CD4-positive, alpha-beta T cell treated with Interleukin-12 subunit alpha and Interleukin-12 subunit beta, for 1 hour (primary cell): ENCODE results near the gene TUBA3D.
"Not testable (repeated sequence)": the region's sequence is repeated elsewhere in the genome, so short reads cannot be mapped to it uniquely, and the experiment has no call there.

Experiments used
- DNase-seq: peaks from one replicate; pipeline ENCODE4 v3.0.0-alpha.2; 2020

Gene TUBA3D

DNA sequence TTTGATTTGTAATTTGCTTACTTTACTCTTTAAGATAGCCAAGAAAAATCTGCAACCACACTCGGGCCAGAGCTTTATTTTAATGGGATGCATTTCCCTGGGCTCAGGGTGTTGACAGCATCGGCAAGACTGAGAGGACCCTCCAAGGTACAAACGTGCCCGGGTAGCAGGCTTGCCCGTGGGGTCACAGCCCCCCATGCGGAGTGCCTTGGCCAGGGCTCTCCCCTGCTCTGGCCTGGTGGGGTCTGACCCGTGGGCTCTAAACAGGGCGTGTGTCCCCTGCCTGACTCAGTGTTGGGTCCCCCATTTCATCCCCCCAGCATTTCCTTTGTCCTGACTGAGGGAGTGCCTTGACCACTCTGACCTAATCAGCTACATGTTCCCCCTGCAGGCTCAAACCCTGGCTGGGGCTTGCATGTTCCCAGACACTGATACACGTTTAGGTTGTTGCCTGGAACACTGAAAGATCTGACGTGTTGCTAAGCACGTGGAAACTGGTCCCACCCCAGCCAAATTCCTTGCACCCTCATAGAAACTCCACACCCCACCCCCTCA, 9.1 kb downstream of the TUBA3D start:
- not testable (repeated sequence) for DNase-seq

DNA sequence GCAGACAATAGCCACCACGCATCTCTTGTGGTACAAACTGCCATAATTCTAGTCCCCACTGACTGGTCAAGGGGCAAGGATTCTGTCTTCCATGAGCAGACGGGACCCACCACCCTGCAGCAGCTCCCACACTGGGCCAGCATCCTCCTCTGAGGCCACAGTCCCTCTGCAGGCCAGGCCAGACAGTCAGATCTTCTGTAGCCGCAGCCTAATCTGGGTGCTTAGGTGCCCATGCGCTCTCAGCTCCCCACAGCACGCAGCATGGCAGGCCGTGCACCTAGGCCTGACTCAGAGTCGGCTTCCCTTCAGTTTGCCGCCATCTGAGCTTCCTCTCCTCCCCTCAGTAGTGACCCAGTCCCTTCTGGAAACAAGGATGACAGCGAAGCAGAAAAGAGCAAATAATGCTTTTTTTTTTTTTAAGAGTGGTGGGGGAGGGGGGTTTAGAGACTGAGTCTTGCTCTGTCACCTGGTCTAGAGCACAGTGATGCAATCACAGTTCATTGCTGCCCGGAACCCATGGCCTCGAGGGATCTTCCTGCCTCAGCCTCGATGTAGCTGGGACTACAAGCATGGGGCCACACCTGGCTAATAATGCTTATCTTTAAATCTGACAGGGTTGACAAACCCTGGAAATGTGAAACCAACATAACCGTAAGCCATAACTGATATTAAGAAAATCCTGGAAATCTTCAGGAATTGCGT, 10.4 kb downstream of the TUBA3D start:
- not testable (repeated sequence) for DNase-seq

DNA sequence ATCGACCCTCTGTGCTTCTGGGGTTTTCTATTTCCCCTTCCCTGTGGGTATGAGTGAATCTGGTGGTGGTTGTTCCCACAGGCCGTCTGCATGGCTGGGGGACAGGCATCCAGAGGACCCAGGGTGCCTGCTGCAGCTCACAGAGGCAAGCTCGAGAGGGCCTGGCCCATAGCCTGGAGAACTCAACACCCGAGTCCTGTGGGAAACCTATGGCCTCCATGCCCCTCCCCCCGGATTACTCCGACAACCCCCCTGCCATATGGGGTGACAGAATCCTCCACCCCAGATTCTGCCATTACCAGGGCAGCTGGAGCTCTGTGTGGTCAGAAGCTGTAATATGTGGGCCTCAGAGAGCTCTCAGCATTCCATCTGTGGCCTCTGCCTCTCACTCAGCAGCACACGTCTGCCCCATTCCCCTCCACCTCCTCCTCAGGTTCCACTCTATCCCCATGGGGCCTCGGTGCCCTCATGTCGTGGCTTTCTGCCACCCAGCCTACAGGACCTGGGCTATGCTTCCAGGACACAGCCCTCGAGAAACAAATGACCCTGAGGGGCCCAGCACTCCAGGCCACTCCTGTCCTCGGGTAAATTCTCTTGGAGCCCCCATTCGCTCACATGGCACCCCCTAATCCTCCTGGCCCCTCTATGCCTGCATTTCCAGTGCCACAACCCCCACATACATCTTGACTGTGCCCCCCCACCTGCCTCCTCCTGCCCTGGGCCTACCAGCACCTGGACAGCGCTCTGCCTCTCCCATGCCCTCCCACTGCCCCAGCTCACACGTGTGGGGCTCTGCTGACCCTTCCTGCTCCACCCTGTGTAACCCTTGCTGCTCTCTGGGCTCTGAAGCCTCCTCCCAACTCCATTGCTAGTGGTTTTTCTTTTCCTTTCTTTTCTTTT, 12.6 kb downstream of the TUBA3D start:
- no peak for DNase-seq

GRCh38 chr2:131490616-131491468, 14.9 kb downstream of the TUBA3D start:
- peak; percentile 29 for DNase-seq

DNA sequence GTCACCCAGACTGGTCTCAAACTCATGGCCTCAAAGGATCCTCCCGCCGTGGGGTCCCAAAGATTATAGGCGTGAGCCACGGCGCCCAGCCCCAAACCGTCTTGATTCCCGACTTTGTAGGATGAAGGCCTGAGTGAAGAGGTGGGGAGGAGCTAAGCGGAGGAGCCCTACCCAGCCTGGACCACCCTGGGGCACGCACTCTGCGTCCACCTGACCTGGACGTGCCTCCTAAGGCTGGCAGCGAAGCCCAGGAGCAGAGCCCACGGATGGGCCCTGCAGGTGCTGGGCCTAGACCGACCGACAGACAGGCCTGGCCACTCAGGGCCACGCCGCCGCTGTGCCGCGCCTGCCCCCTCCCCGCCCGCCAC, 15.5 kb downstream of the TUBA3D start:
- peak; percentile 2 for DNase-seq

DNA sequence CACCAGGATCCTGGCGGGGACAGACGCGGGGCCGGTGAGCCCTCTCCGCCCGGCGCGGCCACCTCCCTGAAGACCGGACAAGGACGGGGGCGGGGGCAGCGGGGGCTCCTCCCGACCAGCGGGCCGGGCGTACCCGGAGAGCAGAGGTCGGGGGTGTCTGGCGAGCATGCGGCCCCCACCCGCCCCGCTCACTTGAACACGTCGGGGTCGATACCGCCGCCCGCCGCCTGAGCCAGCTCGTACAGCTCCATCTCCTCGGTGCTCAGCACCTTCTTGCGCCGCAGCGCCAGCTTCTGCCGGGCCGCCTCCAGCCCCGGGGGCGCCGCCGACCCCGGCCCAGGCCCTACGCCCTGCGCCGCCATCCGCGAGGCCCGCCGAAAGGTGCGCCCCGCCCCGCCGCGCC, 16.1 kb downstream of the TUBA3D start, which contains the start of gene MZT2A:
MZT2A (minus strand) TSS at position 383 of the 403 bp plus-strand sequence; CDS start at position 362, 21 bp downstream.
- not testable (repeated sequence) for DNase-seq

DNA sequence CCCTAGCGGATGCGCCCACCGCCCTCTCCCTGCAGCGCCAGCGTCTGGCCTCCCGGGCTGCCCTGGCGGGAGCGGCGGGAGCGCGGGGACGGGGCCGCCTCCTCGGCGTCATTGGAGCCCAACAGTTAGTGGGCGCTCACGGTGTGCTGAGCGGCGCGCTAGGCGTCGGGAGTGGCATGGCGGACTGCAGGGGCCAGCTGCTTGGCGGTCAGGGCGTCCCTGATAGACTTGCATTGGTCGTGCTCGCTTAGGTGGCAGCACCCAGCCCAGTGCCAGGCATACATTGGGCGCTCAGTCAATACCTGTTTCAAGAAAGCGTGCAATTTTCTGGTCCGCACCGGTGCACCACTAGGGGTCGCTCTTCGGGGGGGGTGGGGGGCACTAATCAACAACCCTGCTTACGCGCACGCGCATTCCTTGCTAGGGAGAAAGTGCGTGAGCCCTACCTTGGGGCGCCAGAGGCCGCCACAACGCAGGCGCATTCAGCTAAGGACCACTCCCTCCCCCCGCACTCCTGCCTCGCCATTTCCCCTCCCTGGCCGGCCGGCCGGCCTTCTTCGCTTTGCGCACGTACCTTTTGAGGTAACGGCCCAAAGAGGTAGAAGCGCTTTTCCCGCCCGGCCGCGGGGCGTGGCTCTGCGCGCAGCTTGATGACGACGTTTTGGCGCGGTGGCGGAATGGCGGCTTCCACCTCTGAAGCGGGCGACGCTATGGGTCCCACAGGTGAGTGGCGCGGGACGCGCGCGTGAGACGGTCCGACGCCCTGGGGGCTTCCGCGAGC, 16.7 kb downstream of the TUBA3D start:
- DNase-seq, result peak; percentile 93

GRCh38 chr2:131493199-131493968, 17.5 kb downstream of the TUBA3D start:
- DNase-seq, result no peak

- DNase-seq, result not testable (repeated sequence)
Observed at GRCh38 chr2:131495506-131495905, 19.6 kb downstream of the TUBA3D start.

DNA sequence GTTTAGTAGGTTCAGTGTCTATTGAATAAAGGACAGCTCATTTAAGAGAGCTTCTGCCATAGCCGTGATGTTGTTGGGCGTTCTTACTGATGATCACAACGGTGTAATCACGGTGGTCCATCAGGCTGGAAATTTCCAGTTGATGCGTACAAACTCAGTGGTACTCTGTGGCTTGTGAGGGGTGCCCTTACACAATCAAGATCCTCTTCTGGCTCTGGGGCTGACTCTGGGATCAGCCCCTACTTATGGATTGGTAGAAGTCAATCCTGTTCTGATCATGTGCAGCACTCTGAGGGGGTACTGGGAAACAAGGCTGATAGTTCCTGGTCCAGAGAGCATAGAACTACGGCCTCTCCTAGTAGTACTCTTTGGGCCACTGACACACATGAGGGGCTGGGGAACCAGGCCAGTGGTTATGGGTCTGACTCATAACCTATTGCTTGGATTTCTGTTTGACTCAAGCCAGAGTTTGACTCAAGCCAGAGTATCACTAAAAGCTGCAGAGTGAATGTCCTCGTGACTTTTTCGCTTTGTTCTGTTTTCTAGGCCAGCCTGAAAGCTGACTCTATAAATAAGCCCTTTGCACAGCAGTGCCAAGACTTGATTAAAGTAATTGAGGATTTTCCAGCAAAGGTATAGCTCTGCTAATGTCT, 22.5 kb downstream of the TUBA3D start:
- DNase-seq, result not testable (repeated sequence)

DNA sequence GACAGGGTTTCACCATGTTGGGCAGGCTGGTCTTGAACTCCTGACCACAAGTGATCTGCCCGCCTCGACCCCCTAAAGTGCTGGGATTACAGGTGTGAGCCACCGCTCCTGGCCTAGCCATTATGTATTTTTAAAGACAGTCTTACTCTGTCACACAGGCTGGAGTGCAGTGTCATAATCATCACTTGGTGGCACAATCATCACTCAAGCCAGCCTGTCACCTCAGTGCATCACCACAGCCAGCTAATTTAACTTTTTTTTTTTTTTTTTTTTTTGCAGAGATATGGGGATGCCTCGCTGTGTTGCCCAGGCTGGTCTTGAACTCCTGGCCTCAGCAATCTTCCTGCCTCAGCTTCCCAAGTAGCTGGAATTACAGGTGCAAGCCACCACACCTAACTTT, 27.7 kb downstream of the TUBA3D start:
- not testable (repeated sequence) for DNase-seq

- not testable (repeated sequence) for DNase-seq
Observed at GRCh38 chr2:131504082-131504750, 28.3 kb downstream of the TUBA3D start.

DNA sequence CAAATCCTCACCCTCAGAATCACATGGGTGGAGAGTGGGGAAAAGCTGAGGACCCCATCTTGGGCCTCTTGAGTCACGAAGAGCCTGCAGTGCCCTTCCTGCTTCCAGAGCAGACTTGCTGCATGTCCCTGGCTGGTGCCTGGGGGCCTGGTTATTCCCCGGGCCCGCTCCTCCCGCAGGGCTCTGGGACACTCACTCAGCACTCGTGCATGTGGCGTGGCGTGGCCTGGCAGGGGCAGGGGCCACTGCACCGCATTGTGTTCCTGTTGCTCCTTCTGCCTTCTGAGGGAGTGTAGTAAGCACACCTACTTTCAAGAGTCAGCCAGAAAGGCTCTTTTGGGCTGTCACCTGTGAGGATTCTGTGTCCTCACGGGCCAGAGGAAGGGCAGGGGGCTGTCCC, 33.7 kb downstream of the TUBA3D start:
- DNase-seq, result no peak

DNA sequence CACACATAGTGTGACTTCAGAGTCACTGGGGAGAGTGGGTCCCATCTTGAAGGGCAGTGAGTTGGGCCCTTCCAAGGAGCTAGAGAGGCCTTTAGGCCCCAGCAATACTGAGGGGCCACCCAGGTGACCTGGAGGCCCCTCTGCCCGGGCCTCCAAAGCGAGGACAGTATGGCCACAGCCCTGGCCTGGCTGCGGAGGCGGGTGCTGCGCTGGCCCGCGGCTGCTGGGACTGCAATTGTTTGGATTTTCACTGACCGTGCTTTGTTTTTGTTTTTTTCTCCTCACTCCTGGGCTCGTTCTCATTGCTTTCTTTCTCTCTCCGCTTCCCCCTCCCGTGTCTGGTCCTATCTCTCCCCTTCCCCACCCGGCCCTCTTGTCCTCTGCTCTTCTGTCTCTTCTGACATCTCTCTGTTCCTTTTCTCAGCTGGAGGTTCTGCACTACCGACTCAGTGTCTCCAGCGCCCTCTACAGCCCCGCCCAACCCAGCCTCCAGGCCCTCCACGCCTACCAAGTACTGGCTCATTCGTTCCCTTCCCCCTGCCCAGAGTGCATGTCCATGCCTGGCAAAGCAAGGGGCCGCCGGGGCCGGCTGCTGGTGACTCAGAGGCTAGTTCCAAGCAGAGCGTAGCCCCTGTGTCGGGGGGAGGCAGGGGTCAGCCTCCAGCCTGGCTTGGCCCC, 35.5 kb downstream of the TUBA3D start:
- DNase-seq, result not testable (repeated sequence)

GRCh38 chr2:131511969-131512870, 36.3 kb downstream of the TUBA3D start:
- DNase-seq, result not testable (repeated sequence)

DNA sequence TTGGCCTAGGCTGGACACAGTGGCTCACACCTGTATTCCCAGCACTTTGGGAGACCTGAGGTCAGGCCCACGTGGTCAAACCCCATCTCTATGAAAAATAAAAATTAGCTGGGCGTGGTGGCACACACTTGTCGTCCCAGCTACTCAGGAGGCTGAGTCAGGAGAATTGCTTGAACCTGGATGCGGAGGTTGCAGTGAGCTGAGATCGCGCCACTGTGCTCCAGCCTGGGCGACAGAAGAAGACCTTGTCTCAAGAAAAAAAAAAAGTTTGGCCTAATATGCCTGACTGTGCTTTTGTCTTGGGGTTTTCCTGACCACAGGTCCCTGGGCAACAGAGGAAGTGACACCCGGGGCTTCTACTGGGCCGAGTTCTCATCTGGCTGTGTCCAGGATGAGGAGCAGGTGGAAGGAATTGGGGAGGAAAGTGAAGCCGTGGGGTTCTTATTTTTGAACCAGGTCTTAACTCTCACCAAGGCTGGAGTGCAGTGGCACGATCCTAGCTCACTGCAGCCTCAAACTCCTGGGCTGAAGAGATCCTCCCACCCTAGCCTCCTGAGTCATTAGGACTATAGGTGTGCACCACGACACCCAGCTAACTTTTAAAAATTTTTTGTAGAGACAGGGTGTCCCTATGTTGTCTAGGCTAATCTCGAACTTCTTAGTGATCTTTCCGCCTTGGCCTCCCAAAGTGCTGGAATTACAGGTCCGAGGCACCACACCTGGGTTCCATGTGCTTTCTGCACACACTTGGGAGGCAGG, 38.7 kb downstream of the TUBA3D start:
- not testable (repeated sequence) for DNase-seq

- not testable (repeated sequence) for DNase-seq
Observed at GRCh38 chr2:131515235-131515634, 39.3 kb downstream of the TUBA3D start.
